ENCODE measurements around the gene PALMD.

The PALMD gene

DNA sequence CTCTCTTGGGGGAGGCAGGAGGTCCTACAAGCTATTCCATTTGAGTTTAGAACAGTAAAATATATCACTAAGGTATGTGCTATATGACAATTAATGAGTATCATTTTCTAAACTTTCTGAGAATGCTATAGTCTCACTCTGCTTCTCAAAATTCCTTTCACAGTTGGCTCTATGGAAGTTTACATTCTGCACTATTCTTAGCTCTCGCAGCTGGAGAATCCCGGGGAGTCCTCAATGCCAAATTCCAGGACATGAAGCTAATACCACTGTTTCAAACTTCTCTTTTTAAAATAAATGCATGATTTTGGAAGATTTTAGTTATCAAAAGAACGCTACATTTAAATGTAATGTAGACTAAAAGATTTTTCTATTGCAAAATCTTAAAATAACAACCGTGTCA lies 22.4 kb upstream of the PALMD start:
- DNase-seq = no peak
- in situ Hi-C loops (cut with HindIII; ENCODE audit: low pct_ligation_motif_present, low pct_unique_long_range_greater_than_20kb, low sequenced_read_pairs) = no loop called here

DNA sequence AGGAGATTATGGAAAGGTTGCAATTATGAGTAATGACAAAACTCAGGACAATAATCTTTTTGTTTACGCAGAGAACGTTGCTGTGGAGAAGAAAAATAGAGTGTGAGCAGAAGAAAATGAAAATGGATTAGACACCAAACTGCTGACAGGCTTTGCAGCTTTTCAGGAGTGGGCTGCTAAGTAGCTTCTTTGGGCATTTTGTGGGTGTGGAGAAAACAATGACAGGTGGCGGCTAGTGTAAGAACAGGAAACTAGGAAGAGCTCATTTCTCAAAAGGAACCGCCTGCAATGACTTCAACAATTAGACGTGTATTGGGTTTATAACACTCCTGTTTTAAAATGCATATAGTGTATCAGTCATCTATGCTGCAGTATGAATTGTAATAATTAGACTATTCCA lies 18.3 kb upstream of the PALMD start:
- in situ Hi-C loops (cut with HindIII; ENCODE audit: low pct_ligation_motif_present, low pct_unique_long_range_greater_than_20kb, low sequenced_read_pairs) = no loop called here
- DNase-seq = no peak

DNA sequence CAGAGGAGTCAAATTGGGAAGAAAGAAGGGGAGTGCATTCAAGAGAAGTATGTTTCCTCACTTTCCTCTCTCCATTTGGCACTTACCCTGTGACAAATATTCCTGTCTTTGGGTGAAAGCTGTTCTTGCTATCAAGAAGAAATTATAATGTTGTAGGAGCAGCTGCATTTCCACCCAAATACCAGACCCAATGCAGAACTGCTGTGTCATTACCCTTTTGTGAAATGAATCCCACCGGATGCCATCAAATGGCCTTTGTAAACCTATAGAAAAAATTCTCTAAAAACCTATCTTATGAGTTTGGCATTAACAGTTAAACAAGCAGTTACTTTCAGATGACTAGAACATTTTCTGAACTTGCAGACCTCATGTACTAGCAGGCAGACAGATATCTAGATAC lies 16.7 kb upstream of the PALMD start:
- DNase-seq = no peak
- in situ Hi-C loops (cut with HindIII; ENCODE audit: low pct_ligation_motif_present, low pct_unique_long_range_greater_than_20kb, low sequenced_read_pairs) = no loop called here

DNA sequence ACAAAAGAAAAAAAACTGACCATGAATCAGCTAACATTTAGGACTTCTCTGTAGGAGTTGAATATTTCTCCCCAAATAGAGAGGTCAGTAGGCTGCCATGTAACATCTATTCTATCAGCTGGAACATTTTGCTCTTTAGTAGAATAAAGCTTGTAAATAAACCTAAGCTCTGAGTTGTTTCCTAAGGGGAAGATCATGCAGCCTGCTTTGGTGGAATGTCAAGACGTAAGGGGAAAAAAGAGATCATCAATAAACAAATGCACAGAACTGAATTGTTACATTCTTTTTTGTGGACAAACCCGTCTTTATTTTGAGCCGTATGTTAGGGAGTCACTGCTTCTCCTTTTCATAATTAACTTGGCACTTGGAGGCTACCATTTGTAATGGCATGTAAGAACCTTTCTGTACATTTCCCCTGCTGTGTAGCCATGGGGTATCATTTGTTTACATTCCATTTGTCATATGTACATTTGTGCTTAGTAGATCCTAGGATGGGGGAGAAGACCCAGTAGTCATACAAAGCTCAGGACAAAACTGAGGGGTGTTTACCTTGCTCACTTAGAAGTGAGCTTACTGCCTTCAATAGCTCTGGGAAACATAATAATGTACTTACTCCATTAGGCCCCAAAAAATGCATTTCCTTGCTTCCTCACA lies 10.8 kb upstream of the PALMD start:
- in situ Hi-C loops (cut with HindIII; ENCODE audit: low pct_ligation_motif_present, low pct_unique_long_range_greater_than_20kb, low sequenced_read_pairs) = no loop called here
- DNase-seq = no peak

DNA sequence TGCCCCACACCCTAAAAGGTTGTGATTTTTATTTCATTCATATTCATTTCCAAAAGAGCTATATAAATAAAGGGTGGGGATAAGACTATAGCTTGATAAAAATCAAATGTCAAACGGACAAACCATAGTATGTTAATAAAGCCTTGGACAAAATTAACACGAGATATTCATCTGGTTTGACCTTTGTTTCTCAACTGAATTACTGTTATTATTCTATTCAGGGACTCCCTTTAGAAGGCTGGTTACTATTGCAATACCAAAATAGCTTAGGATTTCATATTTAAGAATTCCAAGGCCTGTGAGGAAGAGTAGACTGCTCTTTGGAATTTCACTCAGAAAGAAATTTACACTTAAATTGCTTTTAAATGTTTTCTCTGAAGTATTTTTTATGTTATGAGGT lies 10.2 kb upstream of the PALMD start:
- DNase-seq = no peak
- in situ Hi-C loops (cut with HindIII; ENCODE audit: low pct_ligation_motif_present, low pct_unique_long_range_greater_than_20kb, low sequenced_read_pairs) = no loop called here

DNA sequence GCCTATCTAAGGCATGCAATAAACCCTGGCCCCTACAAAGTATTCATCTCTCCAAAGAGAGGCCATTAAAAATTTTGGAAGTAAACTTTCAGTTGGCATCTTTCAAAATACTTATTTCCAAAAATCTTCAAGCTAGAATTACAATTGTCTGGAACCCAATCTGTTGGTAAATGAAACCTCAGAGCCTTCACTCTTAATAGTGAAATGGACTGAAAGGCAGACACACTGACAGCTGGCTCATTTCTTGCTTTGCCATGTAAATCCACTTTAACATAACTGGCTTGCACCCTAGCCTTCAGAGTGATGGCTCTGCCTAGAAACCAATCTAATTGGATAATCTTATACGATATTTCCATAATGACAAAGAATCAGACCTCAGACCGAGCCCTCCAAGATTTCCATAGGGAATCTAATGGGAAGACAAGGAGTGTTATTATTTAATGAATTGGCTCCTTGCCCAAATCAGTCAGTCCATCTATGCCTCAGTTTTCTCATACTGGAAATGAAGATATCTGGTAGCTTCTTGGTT lies 9.2 kb upstream of the PALMD start:
- no peak for DNase-seq
- in situ Hi-C loops (cut with HindIII; ENCODE audit: low pct_ligation_motif_present, low pct_unique_long_range_greater_than_20kb, low sequenced_read_pairs) = no loop called here

DNA sequence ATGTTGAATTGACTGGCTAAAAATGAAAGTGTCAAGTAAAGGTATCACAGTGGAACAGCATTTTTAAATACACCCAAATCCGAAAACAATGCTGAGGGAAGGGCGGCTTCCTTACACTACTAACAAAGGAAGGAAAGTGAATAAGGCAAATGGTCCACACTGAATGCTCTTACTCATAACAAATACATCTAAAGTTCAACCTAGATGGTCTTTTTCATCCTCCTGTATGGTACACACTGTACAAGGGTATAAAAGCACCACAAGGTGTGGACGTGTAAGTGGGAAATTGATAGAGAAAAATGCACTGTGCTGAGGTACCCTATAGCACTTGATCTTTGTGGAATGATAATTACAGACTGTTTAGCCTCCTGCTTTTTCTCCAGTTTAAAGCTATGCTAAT lies 7.1 kb upstream of the PALMD start:
- DNase-seq = no peak
- in situ Hi-C loops (cut with HindIII; ENCODE audit: low pct_ligation_motif_present, low pct_unique_long_range_greater_than_20kb, low sequenced_read_pairs) = no loop called here

DNA sequence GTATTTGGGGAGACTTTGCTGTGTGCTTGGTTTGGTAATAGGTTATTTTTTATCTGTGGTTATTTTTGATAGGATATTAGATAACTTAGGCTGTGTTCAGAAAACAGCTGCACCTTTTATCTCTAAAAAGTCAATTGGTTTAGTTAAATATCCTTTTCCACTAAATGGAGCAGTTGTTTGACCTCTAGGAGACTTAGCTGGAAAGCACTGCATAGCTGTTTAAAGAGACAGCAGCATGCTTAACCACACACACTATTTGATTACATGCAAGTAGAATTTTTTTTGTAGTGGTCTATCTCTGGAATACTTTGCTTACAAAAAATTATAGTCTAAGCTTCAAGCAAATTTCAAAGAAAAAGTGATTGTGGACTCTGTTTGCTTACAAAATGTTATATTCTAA lies 6.5 kb upstream of the PALMD start:
- no peak for DNase-seq
- in situ Hi-C loops (cut with HindIII; ENCODE audit: low pct_ligation_motif_present, low pct_unique_long_range_greater_than_20kb, low sequenced_read_pairs) = no loop called here

DNA sequence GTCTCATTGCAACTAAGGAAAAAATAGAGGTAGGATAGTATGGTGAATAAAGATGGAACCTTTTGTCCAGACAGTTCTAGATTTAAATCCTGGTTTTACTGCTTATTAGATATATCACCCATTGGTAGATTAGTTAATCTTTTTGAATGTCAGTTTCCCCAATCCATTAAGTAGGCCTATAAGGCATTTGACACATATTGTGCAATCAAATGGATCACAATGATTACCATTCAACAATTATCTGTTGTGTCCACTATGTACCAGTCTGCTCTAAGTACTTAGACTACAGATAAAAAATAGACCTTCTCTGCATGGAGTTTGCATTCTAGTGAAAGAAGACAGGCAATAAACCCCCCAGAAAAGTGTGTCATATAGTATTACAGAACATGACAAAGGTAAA lies 6.0 kb upstream of the PALMD start:
- DNase-seq = no peak
- in situ Hi-C loops (cut with HindIII; ENCODE audit: low pct_ligation_motif_present, low pct_unique_long_range_greater_than_20kb, low sequenced_read_pairs) = no loop called here

DNA sequence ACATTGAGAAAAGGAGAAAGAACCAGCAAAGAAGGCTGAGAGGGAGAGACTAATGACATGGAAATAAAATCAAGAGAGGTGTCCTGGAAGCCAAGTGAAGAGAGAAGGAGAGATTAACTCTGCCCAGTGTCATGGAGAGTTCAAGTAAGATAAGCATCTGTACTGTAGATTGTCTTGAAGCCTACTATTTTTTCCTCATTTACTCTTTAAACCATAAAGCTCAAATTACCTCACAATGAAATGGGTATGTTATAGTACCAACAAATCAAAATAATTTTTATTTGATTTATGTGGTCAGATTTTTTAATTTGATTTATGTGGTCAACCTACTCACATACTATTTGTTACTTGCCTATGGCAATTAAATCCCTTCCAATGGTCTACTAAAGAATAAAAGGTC lies 5.2 kb upstream of the PALMD start:
- in situ Hi-C loops (cut with HindIII; ENCODE audit: low pct_ligation_motif_present, low pct_unique_long_range_greater_than_20kb, low sequenced_read_pairs) = no loop called here
- no peak for DNase-seq

DNA sequence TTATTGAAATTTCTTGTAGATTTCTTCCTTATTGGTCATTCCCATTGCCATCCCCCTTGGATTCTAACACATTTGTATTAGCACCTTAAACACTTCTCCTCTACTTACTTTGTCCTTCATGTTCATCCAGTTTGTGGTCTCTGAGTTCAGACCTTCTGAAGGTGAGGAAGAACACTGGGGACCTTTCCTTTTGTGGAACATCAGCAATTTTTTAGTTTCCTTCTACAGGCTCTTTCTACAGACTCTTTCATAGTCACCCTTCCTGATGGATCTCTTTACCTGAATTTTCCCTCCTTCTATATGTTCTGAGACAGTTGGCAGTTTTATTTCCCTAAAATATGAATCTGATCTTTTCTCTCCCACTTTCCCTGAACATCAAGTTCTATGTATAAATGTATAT lies 4.4 kb upstream of the PALMD start:
- in situ Hi-C loops (cut with HindIII; ENCODE audit: low pct_ligation_motif_present, low pct_unique_long_range_greater_than_20kb, low sequenced_read_pairs) = no loop called here
- DNase-seq = no peak

DNA sequence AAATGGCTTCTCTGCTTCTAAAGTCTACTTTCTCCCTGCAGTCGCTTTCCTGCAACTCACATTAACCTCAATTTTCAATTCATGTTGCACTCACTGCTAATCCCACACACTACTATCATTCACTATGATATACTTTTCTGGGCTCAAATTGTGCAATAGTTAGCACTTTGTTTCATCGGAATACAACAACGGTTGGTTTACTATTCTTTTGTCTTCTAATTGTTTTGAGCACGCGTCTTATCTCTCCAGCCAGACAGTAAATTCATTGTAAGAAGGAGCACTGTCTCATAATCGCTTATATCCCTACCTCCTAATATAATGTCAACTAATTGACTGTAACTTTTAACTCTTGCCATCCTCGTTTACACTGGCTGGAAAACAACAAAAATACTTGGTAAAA lies 3.9 kb upstream of the PALMD start:
- in situ Hi-C loops (cut with HindIII; ENCODE audit: low pct_ligation_motif_present, low pct_unique_long_range_greater_than_20kb, low sequenced_read_pairs) = no loop called here
- DNase-seq = no peak

DNA sequence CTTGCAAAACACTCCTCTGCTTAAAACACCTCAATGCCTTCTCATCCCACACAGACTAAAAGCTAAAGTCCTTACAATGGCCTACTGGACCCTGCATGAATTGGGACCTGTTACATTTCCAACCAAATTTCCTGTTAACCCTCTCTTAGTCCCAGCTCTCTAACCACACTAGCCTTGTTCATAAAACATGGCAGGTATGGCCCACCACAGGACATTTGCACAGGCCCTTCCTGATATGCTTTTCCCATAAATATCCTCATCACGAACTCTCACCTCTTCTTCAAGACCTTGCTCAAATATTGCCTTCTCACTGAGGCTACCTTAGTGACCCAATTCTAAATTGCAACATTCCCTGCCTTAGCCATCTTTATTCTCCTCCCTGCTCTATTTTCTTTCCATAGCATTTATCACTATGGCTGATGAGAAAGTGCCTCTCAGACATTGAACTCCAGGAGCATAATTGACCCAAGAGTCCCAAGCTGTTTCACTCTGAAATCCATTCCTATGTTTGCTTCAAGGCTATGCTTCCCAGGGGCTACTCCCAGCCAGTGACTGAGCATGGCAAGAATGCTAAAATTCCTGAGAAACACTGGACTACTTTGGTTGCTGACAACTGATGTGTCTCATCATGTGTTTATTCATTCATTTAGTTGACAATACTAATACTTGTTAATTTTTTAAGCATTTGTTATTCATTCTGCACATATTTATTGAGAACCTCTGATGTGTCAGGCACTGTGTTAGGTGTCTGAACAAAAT lies 2.7 kb upstream of the PALMD start:
- in situ Hi-C loops (cut with HindIII; ENCODE audit: low pct_ligation_motif_present, low pct_unique_long_range_greater_than_20kb, low sequenced_read_pairs) = no loop called here
- DNase-seq = no peak

DNA sequence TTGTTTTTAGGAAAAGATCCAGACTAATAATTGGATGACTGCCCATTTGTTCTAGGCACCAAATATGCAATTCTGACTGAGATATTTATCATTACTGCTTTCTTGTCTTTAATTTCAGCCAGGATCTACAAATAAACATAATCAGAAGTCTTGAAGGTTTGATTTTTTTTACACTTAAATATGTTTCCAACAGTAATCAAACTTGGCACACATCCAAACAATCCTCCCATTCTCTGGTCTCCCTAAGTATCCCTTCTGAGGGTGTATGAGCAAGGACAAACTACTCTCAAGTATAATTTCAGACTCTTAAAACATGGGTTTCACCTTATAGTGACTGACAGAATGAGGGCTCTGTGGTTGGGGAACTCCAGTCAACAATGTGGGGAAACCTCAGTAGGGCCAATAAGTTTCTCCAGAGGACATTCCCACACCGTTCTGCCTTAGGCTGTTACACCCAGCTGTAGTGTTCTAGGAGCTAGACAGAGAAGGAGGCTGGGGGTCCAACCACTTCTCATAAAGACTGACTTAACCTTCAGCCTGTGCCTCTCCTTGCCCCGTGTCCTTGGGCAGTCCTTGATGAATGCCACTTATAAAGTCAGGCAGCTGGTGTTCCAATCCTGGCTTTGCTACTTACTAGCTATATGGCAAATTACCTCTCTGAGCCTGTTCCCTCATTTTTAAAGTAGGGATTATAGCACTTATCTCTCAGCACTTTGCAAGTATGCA lies 1.5 kb upstream of the PALMD start:
- DNase-seq = no peak
- in situ Hi-C loops (cut with HindIII; ENCODE audit: low pct_ligation_motif_present, low pct_unique_long_range_greater_than_20kb, low sequenced_read_pairs) = no loop called here

DNA sequence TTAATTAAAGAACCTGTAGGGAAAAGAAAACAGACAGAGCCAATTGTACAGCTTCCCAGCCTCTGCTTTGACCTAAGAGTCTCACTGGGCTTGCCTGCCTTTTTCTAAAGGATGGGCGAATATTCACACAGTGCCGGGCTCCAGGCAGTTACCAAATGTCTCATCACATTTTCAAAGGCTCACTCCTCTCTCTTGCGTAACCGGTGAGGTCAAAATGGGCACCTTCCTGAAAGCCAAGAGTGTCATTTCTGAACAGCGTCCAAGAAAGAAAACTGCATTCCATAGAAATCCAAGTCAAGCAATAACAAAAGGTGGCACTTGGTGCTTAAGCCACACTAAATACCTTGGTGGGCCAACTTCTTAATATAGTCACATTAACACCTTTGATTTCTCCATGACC lies 710 bp upstream of the PALMD start:
- in situ Hi-C loops (cut with HindIII; ENCODE audit: low pct_ligation_motif_present, low pct_unique_long_range_greater_than_20kb, low sequenced_read_pairs) = no loop called here
- DNase-seq = peak; percentile 32

DNA sequence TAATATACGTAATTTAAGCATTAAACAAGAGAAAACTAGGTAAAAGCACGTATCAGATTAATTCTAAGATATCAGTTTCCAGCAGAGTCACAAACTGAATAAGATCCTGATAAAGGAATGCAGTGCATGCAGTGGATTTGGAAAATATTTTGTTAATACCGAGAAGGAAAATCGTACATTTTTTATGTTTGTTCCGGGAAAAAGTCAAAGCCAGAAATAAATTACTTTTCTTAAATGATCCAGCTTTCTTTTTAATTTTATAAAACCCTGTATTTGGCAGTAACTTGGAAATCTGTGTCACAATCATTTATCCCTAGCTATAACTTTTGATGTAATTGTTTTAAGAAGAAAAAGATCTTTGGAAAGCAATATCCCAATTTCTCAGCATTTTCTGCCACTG lies 955 bp downstream of the PALMD start:
- in situ Hi-C loops (cut with HindIII; ENCODE audit: low pct_ligation_motif_present, low pct_unique_long_range_greater_than_20kb, low sequenced_read_pairs) = no loop called here
- DNase-seq = no peak

DNA sequence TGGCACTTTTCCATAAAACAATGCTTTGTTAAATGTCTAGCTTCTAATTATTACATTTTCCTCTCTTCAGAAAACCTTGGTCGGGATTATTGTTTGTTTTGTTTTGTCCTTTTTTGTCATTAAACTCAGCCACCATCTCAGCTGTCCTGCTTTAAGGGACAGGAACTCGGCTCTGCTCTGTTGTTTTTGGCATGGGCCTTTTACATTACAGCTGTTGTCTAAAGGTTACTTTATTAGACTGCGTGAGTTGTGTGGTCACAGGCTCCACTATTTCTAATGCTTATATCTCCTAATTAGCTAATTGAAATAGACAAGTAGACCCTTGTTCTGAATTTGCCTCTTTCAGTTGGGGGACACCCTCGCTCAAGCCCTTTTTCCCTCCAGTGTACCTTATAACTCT lies 1.6 kb downstream of the PALMD start:
- DNase-seq = no peak
- in situ Hi-C loops (cut with HindIII; ENCODE audit: low pct_ligation_motif_present, low pct_unique_long_range_greater_than_20kb, low sequenced_read_pairs) = no loop called here

DNA sequence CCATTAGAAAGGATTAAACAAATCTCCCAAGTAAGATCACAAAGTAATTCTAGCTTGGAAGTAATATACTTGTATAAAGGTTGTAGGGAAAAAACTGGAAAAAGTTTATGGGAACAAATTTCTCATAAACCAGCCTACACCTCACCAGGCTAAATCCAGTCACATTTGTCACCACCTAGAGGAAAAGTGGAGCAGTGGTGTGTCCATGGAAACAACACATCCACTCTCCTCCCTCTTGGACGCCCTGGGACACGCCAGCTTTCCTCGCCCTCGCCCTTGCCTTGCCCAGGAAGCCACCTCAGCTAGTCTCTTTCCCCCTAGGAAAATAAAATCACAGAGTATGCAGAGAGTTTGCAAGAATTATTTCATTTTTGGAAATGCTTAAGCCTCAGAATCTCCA lies 2.2 kb downstream of the PALMD start:
- peak; percentile 1 for DNase-seq
- in situ Hi-C loops (cut with HindIII; ENCODE audit: low pct_ligation_motif_present, low pct_unique_long_range_greater_than_20kb, low sequenced_read_pairs) = no loop called here

DNA sequence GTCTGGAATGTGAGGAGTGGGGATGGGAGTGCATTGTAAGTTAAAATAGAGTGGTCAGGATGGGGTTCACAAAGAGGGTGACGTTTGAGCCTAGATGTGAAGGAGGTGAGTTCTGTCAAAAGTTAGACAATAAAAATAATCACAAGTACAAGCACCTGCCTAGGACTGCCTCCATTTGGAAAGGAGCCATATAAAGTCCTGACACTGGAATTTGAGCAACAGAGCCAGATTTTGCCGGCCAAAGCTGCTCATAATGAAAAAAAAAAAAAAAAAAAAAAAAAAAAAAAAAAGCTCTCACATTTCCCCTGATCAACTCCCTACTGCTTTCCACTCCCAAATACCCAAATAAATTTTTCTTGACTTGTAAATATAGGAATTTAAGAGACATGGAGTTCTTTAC lies 4.1 kb downstream of the PALMD start:
- in situ Hi-C loops (cut with HindIII; ENCODE audit: low pct_ligation_motif_present, low pct_unique_long_range_greater_than_20kb, low sequenced_read_pairs) = no loop called here
- no peak for DNase-seq

Data from ACHN (cell line).